K562 (cell line): ENCODE measurements around the gene GYG1. TPM values are rescaled to one million over a fixed set of nuclear protein-coding genes. Genes with fewer than 3 reads are reported as not detected.

ENCODE experiments used
- ATAC-seq: fragments of 200-7000 bp; cut with Tn5 transposase; 3 replicates; pipeline ENCODE4 v1.9.1; 2020; ENCODE audit warnings: moderate library complexity
- BruUV-seq: library from RNA; stranded (reverse); fragments of 400-500 nt; replicated peaks from 2 replicates; lab custom pipeline; 2021; lab: Mats Ljungman, UMichigan
- CTCF ChIA-PET: fragments of 300-600 bp; formaldehyde crosslinking; extraction: SDS; loops from one replicate; lab custom pipeline; 2021; ENCODE audit warnings: low intra/inter-chr PET ratio; lab: Yijun Ruan, JAX
- POLR2A ChIA-PET: fragments of 300-600, 350-650 bp; sonication (Branson Sonifier 250); formaldehyde crosslinking; extraction: SDS; loops from one replicate; lab custom pipeline; 2021; ENCODE audit warnings: antibody characterized with exemption, inconsistent platforms; lab: Yijun Ruan, JAX
- DNase-seq, 4 experiments: peaks; one replicate each; pipeline versions ENCODE4 v3.0.0 to v3.0.0-alpha.2; 2011 to 2018; ENCODE audit warnings: low spot score in 3 of 4, mixed read lengths in 3 of 4; ENCODE audit errors: extremely low read depth in 1 of 4
- FAIRE-seq: peaks from 2 replicates; lab custom pipeline; 2011; peaks lifted over from hg19 to GRCh38; lab: Jason Lieb, UNC
- H2AFZ ChIP-seq: 2 replicates; pipeline ENCODE4 v1.6.0; 2011; ENCODE audit warnings: low read depth, low read length, control low read depth, inconsistent platforms
- H3K27ac ChIP-seq: fragments of 200-600 bp; 3 replicates; pipeline ENCODE4 v1.8.0; 2011; ENCODE audit warnings: low read depth, mild to moderate bottlenecking, control low read depth, inconsistent platforms, low read length, moderate library complexity, mixed read lengths; ENCODE audit errors: extremely low read depth
- H3K27me3 ChIP-seq, 2 experiments: fragments of 300-600 bp in 1 of 2; 2 replicates in 1 of 2; 3 replicates in 1 of 2; pipeline versions ENCODE4 v1.6.0 to v1.8.0; 2011; ENCODE audit warnings: inconsistent platforms in 2 of 2, low read length in 2 of 2, mild to moderate bottlenecking in 1 of 2, mixed read lengths in 1 of 2, moderate library complexity in 1 of 2; ENCODE audit not compliant: control insufficient read depth in 2 of 2, insufficient read depth in 2 of 2
- H3K36me3 ChIP-seq: fragments of 300-600 bp; 3 replicates; pipeline ENCODE4 v1.8.0; 2011; ENCODE audit warnings: mild to moderate bottlenecking, low read length, inconsistent platforms; ENCODE audit not compliant: control insufficient read depth, insufficient read depth
- H3K4me1 ChIP-seq, 2 experiments: fragments of 200-600 bp in 1 of 2; replicated peaks in 1 of 2; 2 replicates in 1 of 2; 3 replicates in 1 of 2; pipeline versions ENCODE4 v1.5.1 to v1.8.0; 2011; ENCODE audit warnings: inconsistent platforms in 2 of 2, low read length in 2 of 2, mild to moderate bottlenecking in 1 of 2, mixed read lengths in 1 of 2, moderate library complexity in 1 of 2; ENCODE audit not compliant: control insufficient read depth in 2 of 2, insufficient read depth in 2 of 2
- H3K4me2 ChIP-seq: 2 replicates; pipeline ENCODE4 v1.6.1; 2011; ENCODE audit warnings: low read length, control low read depth, inconsistent platforms, mixed read lengths; ENCODE audit not compliant: insufficient read depth
- H3K4me3 ChIP-seq: fragments of 200-600 bp; sonication (generic), shearing (Covaris generic); 2 replicates; pipeline ENCODE4 v1.5.1; 2016; ENCODE audit warnings: control low read depth, inconsistent platforms
- H3K79me2 ChIP-seq: fragments of 200-600 bp; 3 replicates; pipeline ENCODE4 v1.8.0; 2011; ENCODE audit warnings: low read length, inconsistent platforms; ENCODE audit not compliant: control insufficient read depth, insufficient read depth
- H3K9ac ChIP-seq, 2 experiments: 2 replicates each; pipeline versions ENCODE4 v1.6.0 to v1.6.1; 2011; ENCODE audit warnings: low read depth in 2 of 2, low read length in 2 of 2, control low read depth in 1 of 2, inconsistent platforms in 1 of 2, mild to moderate bottlenecking in 1 of 2, mixed read lengths in 1 of 2; ENCODE audit not compliant: insufficient read depth in 1 of 2
- H3K9me1 ChIP-seq: one replicate; pipeline ENCODE4 v1.6.0; 2011; ENCODE audit warnings: inconsistent platforms, mild to moderate bottlenecking, low read length, moderate library complexity; ENCODE audit not compliant: control insufficient read depth, insufficient read depth
- H3K9me3 ChIP-seq: replicated peaks from 2 replicates; pipeline ENCODE4 v1.5.1; 2011; ENCODE audit warnings: low read depth, low read length, inconsistent platforms; ENCODE audit not compliant: control insufficient read depth, insufficient read depth
- H4K20me1 ChIP-seq: replicated peaks from 2 replicates; pipeline ENCODE4 v1.6.1; 2011; ENCODE audit warnings: low read length, inconsistent platforms, mixed read lengths; ENCODE audit not compliant: control insufficient read depth, insufficient read depth
- ARNT ChIP-seq, 2 experiments: fragments of 450-650 bp; IDR thresholded peaks; 2 replicates each; pipeline ENCODE4 v1.6.1; 2016; ENCODE audit warnings: mild to moderate bottlenecking in 1 of 2
- CREB5 ChIP-seq: fragments of 250-450 bp; sonication (Bioruptor Pico); IDR thresholded peaks from 2 replicates; pipeline ENCODE4 v1.5.0; 2020; ENCODE audit warnings: mild to moderate bottlenecking
- E2F3 ChIP-seq: fragments of 250-450 bp; sonication (Bioruptor Pico); IDR thresholded peaks from 2 replicates; pipeline ENCODE4 v1.4.0; 2020; ENCODE audit warnings: mild to moderate bottlenecking
- E2F5 ChIP-seq: sonication (generic); formaldehyde crosslinking; IDR thresholded peaks from 2 replicates; pipeline ENCODE4 v1.8.0; 2022; ENCODE audit warnings: mild to moderate bottlenecking, missing genetic modification reagents
- HDAC8 ChIP-seq: fragments of 450-650 bp; IDR thresholded peaks from 2 replicates; pipeline ENCODE4 v1.6.1; 2016; ENCODE audit warnings: mild to moderate bottlenecking, missing genetic modification characterization, moderate library complexity, missing compliant biosample characterization
- HIVEP1 ChIP-seq: fragments of 250-450 bp; sonication (Bioruptor Pico); IDR thresholded peaks from 2 replicates; pipeline ENCODE4 v1.4.0; 2020; ENCODE audit warnings: mild to moderate bottlenecking
- NFRKB ChIP-seq: fragments of 450-650 bp; IDR thresholded peaks from 2 replicates; pipeline ENCODE4 v1.6.1; 2016; ENCODE audit warnings: low read depth
- RBM39 ChIP-seq: fragments of 200-400 bp; formaldehyde crosslinking; optimal IDR thresholded peaks from 2 replicates; pipeline ENCODE3; 2018; ENCODE audit warnings: low read depth, low read length
- RFX5 ChIP-seq: IDR thresholded peaks from 2 replicates; pipeline ENCODE4 v1.6.1; 2011; ENCODE audit warnings: low read depth, mild to moderate bottlenecking, improper control_type of control experiment, low read length
- SP1 ChIP-seq: sonication (generic); formaldehyde crosslinking; IDR thresholded peaks from 2 replicates; pipeline ENCODE4 v1.8.1; 2022; ENCODE audit warnings: mild to moderate bottlenecking, missing genetic modification reagents
- TAF1 ChIP-seq: IDR thresholded peaks from 2 replicates; pipeline ENCODE4 v1.6.1; 2011; ENCODE audit warnings: mild to moderate bottlenecking, low read length, moderate library complexity; ENCODE audit not compliant: insufficient read depth, control insufficient read depth, severe bottlenecking; ENCODE audit errors: extremely low read depth
- TCF7 ChIP-seq: sonication (generic); IDR thresholded peaks from 2 replicates; pipeline ENCODE4 v1.6.1; 2016; ENCODE audit warnings: antibody characterized with exemption, borderline replicate concordance
- ZKSCAN1 ChIP-seq: fragments of 150-350 bp; IDR thresholded peaks from 2 replicates; pipeline ENCODE4 v1.6.1; 2016; ENCODE audit warnings: low read depth, low read length
- ZNF41 ChIP-seq: fragments of 250-450 bp; sonication (Bioruptor Pico); conservative IDR thresholded peaks from 2 replicates; pipeline ENCODE4 v1.4.0; 2020; ENCODE audit warnings: mild to moderate bottlenecking
- ZNF592 ChIP-seq: fragments of 450-650 bp; IDR thresholded peaks from 2 replicates; pipeline ENCODE4 v1.6.1; 2017; ENCODE audit warnings: antibody characterized with exemption, mild to moderate bottlenecking
- WGBS: fragments of 100-300 bp; shearing (Covaris generic); methylation state at CpG from one replicate; pipeline ENCODE4 v1.1.6; 2016; ENCODE audit warnings: low coverage, mixed read lengths; ENCODE audit not compliant: insufficient coverage; ENCODE audit errors: missing lambda C conversion rate; 5-methylcytosine and 5-hydroxymethylcytosine counted together
- in situ Hi-C: fragments of 300-500 bp; cut with MboI; formaldehyde crosslinking; loops from 4 replicates; pipeline ENCODE4 v1.15.0; 2018; ENCODE audit warnings: inconsistent platforms, mixed read lengths
- intact Hi-C: fragments of 100-400 bp; cut with micrococcal nuclease; formaldehyde crosslinking; loops from 2 replicates; pipeline ENCODE4 v1.14.2; 2022
- polyA plus RNA-seq, 8 experiments: library from polyadenylated mRNA; depleted of rRNA in 4 of 8; stranded (reverse) in 5 of 8; unstranded in 3 of 8; fragments of >200 nt; fragmentation: Nextera tagmentation in 2 of 8; fragmentation: Illumina TruSeq in 1 of 8; extraction: Ambion mirVana in 2 of 8; extraction: Trizol in 1 of 8; gene quantifications; 2 replicates each; pipeline versions ENCODE4 v1.2.1 to v1.2.3, GENCODE V29; 2011 to 2014; ENCODE audit warnings: inconsistent platforms in 1 of 8, missing spikeins in 1 of 8
- total RNA-seq, 7 experiments: library from RNA; depleted of rRNA in 6 of 7; stranded (reverse); fragments of >200 nt in 6 of 7; fragmentation: Illumina TruSeq in 2 of 7; extraction: Trizol in 2 of 7; gene quantifications; 2 replicates each; pipeline versions ENCODE4 v1.2.1 to v1.2.3, GENCODE V29; 2011 to 2021; ENCODE audit warnings: low replicate concordance in 1 of 7

GYG1 gene
- total and polyA plus RNA-seq, 9 of the 15 experiments (the other 6 are each of a cell fraction or from before 2014, with no cell fraction given) = 14.6 to 38.4 (median 24.6) TPM

GRCh38 chr3:148974726-148975125 is 16.6 kb upstream of the GYG1 start (continued):
- no peak for TF ChIP-seq ZNF592
- no peak for TF ChIP-seq SP1 (CRISPR knock-in tag)
- TF ChIP-seq E2F3 = no peak

- 8% methylated on average over 6 of the region's 6 CpGs for WGBS
- Histone ChIP-seq H3K27ac (no peak overlapping the region), H3K27me3 (no peaks in the 10 kb centered on the region; a peak in 1 of 5 replicates), H3K36me3 (no peaks in the 10 kb centered on the region), H3K4me2 (no peak overlapping the region; the same call in 1 of the 2 replicates), H3K9me3 (no peaks in the 10 kb centered on the region), H3K4me3 (no peak overlapping the region), H3K9me1 (no peaks in the 10 kb centered on the region), H3K4me1 (no peaks in the 10 kb centered on the region), H4K20me1 (no peaks in the 10 kb centered on the region), H3K79me2 (no peaks in the 10 kb centered on the region), H3K9ac (no peak overlapping the region; a peak in 1 of 4 replicates), H2AFZ (peak overlapping the region; percentile 26; the same call in 1 of the 2 replicates)
- in situ Hi-C loops (no loop called here), intact Hi-C loops (no loop called here)
- POLR2A ChIA-PET = no interaction called here
- peak; percentile 82 for ATAC-seq
- BruUV-seq = no TSS peak
- peak; percentile 6 for FAIRE-seq
- no peak for DNase-seq
- CTCF ChIA-PET = no interaction called here
- TF ChIP-seq E2F5 (CRISPR knock-in tag) (no peak), CREB5 (no peak), NFRKB (no peak), TAF1 (no peak), ARNT (IDR thresholded peaks at IDR 0.05) (no peak), ZNF41 (CRISPR knock-in tag) (no peak), TCF7 (no peak), ZKSCAN1 (no peak), RBM39 (no peak), RFX5 (no peak), HIVEP1 (CRISPR knock-in tag) (no peak), HDAC8 (tag) (no peak)
Measured at GRCh38 chr3:148975248-148975647, 16.1 kb upstream of the GYG1 start.
